Amygdala (tissue), 56 donors: ENCODE measurements around the gene STUM.
"Not testable (repeated sequence)": the region's sequence is repeated elsewhere in the genome, so short reads cannot be mapped to it uniquely, and the experiment has no call there.

ENCODE experiments used
- DNase-seq, 56 donors: peaks; one replicate each; lab custom pipeline; 2025; lab: John Stamatoyannopoulos, UW

The STUM gene

GRCh38 chr1:226601456-226601855 is 52.9 kb downstream of the STUM start:
- DNase-seq = no peak

GRCh38 chr1:226602186-226603021 is 53.8 kb downstream of the STUM start:
- no peak for DNase-seq

- peak in 28 of 56 donors; percentile 14 to 85 (median 40) for DNase-seq
Observed at GRCh38 chr1:226603022-226603857, 54.7 kb downstream of the STUM start.

- DNase-seq = no peak
Observed at GRCh38 chr1:226603858-226604559, 55.4 kb downstream of the STUM start.

- no peak for DNase-seq
Observed at GRCh38 chr1:226604560-226605317, 56.2 kb downstream of the STUM start.

GRCh38 chr1:226605318-226605950 is 56.9 kb downstream of the STUM start:
- DNase-seq = no peak

GRCh38 chr1:226606311-226607267 is 58.0 kb downstream of the STUM start:
- DNase-seq = no peak

GRCh38 chr1:226607268-226607660 is 58.7 kb downstream of the STUM start:
- DNase-seq = no peak

GRCh38 chr1:226607821-226608220 is 59.3 kb downstream of the STUM start:
- DNase-seq = no peak

- peak in 34 of 56 donors; percentile 10 to 79 (median 46) for DNase-seq
Observed at GRCh38 chr1:226608699-226609505, 60.3 kb downstream of the STUM start.

- DNase-seq = no peak
Observed at GRCh38 chr1:226609836-226610455, 61.4 kb downstream of the STUM start.

- DNase-seq = no peak
Observed at GRCh38 chr1:226610671-226611070, 62.1 kb downstream of the STUM start.

- DNase-seq = no peak
Observed at GRCh38 chr1:226611301-226611700, 62.7 kb downstream of the STUM start.

GRCh38 chr1:226611980-226612379 is 63.4 kb downstream of the STUM start:
- DNase-seq = not testable (repeated sequence)

GRCh38 chr1:226615876-226616275 is 67.3 kb downstream of the STUM start:
- no peak for DNase-seq

- no peak for DNase-seq
Observed at GRCh38 chr1:226616636-226617035, 68.1 kb downstream of the STUM start.

GRCh38 chr1:226617109-226617508 is 68.5 kb downstream of the STUM start:
- DNase-seq = no peak
